ENCODE measurements around the gene SMCO2.
"Not testable (repeated sequence)": the region's sequence is repeated elsewhere in the genome, so short reads cannot be mapped to it uniquely, and the experiment has no call there.

The SMCO2 gene

DNA sequence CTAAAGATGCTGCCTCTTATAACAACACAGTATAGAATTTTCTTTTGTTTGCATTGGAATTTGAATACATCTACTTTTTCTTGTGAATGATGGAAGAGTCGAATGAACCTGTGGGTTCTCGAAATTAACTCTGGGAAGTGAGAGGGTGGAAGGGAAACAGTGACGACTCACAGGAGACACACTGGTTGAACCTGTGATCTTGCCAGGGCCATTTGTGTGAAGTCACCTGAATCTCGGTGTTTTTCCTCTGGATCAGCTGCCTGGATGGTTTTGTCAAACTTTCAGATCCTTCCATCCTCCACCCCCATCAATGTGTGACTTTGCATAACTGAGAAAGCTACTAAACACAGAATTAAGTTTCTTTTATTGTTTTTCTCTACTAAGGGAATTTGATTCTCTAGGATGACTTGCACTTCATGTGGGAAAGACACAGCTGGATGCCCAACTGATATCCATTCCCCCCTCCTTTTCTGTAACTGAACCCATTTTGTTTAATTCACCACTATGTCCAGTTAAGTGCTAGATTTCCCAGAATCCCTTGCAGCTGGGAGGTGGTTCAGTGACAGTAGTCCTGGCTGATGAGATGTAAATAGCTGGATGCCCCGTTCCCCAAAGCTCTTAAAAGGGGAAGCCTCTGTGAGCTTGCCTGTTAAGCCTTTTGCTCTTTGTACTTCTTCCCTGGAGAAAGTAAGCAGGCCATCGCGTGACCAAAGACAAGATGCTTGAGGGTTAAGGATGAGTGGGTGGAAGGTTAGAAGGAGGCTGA, 83.8 kb downstream of the SMCO2 start:
- DNase-seq: no peak

DNA sequence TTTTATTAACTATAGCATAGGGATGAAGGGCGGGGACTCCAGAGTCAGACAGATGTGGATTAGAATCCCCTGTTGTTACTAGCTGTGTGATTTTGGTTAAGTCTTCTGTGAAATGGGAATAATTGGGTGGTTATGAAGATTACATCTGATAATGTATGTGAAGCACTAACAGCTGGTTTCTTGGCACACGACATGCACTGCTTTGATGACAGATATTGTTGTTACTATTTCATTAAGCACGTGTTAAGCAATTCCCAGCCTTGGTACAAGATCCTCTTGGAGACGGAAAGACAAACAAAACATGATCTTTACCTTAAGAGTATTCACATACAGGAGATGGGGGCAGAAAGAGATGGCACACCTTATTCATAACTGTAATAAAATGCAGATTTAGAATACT, 85.4 kb downstream of the SMCO2 start:
- no peak for DNase-seq

DNA sequence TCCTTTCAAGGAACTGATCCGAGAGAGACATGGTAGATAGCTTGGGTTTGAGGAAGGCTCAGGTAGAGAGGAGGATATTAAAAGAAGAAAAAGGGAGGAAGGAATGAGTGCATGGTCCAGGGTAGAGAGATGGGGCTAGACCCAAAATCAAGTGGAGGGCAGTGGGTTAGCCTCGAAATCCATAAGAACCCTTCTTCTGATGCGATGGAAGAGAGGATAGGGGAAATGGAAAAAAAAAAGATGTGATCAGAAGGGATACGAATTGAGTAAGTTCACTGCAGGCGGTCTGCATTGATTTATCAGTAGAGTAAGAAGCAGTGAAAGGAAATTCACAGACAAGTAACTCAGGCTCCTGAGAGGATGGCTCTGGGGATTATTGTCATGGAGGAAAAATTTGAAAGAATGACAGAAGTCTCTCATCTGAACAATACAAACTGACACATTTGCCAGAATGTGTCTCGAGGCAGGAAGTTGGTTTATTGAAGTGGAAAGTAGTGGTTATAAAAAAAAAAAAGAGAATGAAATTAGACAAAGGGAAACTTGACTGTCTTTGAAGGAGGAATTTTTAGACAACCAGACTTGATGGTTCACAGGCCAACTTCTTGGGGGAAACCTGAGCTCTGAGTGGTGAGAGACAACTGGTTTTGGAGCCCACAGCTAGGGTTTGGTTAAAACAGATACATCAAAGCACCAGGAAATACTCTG, 87.7 kb downstream of the SMCO2 start:
- no peak for DNase-seq

DNA sequence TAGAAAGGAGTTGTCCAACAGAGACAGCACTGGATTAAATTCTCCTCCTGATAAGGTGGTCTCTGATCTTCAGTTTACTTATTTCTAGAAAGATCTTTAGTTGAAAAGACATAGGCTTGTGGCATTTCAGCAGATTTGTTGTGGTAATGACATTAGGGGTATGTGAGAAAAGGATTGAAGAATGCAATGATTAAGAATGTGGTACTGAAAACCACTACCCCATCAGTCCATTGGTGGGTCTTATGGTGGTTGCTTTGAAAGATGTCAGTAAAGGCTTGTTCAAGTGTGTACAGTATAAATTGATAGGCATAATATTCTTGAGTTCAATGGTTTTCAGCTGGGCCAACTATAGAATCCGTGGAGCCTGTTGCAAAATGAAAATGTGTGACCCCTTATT, 88.2 kb downstream of the SMCO2 start:
- DNase-seq: no peak

DNA sequence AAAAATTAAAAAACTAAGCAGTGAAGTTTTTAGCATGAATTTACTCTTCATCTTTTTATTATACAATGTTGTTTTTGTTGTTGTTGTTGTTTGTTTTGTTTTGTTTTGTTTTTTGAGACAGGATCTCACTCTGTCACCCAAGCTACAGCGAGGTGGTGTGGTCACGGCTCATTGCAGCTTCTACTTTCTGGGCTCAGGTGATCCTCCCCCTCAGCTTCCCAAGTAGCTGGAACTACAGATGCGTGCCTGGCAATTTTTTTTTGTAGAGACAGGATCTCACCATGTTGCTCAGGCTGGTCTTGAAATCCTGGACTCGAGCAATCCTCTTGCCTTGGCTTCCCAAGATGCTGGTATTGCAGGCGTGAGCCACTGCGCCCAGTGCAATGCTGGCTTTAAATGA, 88.8 kb downstream of the SMCO2 start:
- no peak for DNase-seq

DNA sequence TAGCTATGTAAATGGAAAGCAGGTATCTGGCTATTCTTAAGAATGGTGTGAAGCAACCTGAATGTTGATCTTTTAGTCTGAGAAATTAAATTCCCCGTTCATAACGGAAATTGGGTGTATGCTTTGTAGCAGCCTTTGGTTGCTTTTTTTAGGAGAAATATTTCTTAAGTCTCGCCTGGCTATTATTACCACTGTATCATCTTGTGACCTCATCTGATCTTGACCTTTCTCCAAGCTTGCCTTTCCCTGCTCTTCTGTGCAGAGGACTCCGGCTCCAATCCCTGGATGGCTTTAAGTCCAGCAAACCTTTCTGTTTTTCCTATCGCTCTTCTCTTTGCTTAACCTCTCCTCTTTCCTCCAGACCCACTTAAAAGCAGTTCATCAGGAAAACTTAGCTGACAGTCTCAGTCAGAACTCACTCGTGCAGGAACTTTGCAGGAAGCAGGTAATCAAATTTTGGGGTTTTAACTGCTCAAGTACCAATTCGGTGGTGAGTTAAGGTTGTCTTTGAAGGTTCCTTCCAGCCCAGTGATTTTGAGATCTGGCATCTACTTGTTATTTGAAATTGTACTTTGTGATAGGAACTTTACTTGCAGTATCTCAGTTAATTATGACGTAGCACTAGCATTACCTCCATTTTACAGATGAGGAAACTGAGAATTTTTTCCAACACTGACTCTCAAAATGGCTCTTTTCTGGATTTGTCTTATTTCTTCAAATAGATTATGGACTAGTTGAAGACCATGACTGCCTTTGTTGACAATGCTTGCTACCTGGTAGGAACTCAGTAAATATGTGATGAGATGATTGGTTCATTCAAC, 91.5 kb downstream of the SMCO2 start:
- DNase-seq: no peak

DNA sequence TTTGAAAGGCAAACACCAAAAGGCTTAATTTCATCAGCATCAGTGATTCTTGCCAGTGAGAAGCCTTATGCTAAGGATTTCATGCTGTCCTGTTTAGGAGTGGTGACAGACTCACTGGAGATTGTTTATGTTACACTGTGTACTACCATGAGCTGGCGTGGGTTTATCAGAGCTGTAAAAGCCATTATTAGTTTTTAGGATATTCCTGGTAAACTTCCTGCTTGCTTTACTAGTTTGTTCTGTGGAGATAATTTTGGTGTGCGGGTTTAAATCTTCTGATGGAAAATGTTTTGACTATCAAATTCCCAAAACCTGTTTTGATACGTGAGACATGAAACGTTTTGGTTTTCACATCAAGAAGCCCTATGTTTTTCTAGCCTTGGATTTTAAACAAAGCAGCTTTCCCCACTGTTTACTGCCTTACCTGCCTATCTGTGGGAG, 92.7 kb downstream of the SMCO2 start:
- no peak for DNase-seq

DNA sequence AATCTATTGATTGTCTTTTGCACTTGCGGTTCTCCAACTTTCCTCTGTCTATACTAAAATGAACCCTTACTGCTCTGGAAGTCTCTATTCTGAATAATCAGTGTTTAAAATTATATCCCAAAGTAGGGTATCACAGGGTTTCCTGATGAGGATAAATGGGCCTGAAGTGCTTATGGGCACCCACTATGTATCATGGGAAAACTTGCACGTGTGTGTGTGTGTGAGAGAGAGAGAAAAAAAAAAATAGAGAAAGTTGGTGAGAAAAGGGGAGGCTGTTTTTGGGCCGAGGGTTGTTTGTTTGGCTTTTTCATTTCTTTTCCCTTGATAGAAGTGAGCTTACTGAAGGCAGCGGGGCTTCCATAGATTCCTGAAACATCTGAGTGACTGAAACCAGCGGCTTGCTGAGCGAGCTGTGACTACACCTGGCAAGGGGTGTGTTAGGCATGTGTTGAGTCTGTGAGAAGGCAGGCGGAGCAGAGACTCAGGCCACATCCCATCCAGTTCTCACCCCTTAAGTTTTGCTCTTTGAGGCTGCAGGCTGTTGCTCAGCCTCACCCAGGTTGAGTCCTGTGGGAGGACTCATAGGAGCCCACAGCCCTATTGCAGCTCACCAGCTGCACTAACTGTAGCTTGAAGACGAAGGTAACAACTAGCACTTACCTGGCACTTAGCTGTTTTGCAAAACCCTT, 94.6 kb downstream of the SMCO2 start:
- no peak for DNase-seq

DNA sequence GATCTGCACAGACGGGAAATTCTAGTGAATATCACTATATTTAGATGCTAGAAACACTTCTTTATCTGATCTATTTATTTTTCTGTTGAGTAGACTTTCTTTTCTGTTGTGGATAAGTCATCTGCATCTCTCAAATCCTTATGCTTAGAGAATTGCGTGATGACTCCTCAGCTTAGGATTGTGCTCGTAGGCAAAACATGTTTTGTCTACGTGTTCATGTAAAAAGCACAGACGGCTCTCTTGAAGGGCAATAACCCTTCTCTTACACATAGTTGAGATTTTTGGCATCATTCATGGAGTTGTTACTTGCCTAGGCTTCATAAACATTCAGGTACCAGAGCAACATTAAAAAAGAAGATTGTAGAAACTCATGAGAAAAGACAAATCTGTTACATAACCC, 96.1 kb downstream of the SMCO2 start:
- DNase-seq: no peak

DNA sequence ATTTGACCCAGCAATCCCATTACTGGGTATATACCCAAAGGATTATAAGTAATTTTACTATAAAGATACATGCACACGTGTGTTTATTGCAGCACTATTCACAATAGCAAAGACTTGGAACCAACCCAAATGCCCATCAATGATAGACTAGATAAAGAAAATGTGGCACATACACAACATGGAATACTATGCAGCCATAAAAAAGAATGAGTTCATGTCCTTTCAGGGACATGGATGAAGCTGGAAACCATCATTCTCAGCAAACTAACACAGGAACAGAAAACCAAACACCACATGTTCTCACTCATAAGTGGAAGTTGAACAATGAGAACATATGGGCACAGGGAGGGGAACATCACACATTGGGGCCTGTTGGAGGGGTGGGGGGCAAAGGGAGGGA, 98.3 kb downstream of the SMCO2 start:
- not testable (repeated sequence) for DNase-seq

DNA sequence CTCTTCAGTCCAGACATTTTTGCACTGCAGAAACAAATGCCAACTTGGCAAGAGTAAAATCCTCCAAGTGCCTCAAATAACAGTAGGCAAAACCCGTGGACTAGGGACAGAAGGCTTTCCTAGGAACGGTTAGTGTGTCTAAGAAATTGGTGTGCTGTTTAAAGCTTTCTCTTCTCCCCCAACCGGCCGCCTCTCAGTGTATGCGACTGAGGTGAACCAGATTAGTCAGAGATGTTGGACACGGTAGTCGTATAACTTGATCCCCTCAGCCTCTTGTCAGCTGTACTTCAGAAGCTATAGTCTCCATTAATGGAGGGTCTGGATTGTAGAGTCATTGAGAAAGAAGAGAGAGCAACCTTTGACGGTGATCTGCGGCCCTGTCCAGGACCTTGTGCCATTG, 99.1 kb downstream of the SMCO2 start:
- no peak for DNase-seq

DNA sequence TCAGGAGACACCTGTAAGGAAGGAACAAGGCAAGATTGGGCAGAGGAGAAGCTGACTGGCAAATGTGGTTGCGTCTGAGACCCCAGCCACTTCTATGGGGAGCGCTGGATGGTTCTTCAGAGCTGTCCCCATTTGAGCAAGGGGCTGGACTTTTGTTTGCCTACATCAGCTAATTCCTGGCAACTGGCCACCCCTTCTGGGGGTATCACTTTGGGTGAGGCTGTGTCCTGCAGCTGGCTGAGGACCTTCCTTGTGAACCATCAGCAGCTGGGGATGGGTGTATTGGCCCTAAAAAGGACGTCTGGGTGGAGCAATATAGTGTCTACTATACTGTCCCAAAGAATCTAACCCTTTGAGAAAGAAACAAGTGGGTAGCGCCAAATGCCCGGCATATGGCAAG, 101.1 kb downstream of the SMCO2 start:
- no peak for DNase-seq

DNA sequence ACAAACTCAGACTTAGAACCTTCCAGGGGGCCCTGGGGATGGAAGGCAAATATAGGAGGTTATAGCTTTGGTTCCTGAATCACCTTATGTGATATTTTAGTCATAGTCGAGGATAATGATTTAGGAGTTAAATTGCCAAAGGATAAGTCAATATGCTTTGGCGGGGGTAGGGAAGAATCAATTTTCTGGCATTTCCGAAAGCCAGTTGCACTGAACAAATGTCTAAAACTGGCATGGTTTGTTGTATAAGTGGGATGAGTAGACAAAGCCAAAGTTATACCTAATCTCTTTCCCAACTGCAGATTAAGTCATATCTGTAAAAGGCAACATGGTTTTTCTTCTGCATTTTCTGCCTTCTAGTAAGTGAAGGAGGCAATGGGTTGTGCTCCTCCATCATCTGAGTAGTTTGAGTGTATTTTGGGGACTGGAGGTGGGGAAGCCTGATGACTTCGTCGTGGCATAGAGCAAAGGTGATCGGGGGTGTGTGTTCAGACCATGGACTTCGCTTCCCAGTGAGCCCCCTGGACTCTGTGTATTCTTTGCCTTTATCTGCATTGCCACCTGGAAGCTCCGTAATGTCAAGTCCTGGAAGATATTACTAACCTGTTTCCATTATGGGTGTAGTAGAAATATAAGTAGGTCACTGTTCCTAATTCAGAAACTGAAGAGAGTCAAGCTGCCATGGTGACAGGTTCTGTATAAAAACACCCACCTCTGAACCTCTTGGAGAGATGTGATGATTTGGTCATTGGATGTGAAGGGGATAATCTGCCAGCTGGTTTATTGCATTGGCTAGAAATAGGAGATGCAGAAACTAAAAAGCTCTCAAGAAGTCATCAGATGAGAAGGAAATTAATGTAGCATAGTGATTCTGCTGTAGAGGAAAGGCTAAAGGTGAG, 102.0 kb downstream of the SMCO2 start:
- no peak for DNase-seq

DNA sequence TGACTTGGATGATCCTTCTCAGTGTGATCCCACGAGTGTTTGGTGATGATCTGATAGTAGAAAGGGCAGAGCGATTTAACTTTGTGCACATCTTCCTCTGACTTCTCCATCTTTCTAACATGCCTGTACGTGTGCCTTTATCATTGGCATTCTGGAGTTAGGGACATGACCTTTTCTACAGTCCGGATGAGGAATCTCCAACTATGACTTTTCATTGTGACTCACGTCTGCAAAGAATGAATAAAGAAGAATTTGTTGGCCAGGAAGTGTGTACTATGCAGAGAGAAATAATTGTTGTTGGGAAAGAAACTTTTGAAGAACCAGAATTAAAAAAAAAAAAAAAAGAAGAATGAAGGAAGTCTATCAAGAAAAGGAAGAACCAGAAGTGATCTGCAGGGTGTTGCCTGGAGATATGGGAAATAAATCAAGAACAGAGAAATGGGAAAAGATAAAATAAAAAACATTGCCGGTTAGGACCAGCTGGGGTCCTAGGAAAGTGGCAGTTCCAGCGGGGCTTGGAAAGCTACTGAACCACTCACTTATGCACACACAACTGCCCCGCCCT, 102.8 kb downstream of the SMCO2 start:
- no peak for DNase-seq

DNA sequence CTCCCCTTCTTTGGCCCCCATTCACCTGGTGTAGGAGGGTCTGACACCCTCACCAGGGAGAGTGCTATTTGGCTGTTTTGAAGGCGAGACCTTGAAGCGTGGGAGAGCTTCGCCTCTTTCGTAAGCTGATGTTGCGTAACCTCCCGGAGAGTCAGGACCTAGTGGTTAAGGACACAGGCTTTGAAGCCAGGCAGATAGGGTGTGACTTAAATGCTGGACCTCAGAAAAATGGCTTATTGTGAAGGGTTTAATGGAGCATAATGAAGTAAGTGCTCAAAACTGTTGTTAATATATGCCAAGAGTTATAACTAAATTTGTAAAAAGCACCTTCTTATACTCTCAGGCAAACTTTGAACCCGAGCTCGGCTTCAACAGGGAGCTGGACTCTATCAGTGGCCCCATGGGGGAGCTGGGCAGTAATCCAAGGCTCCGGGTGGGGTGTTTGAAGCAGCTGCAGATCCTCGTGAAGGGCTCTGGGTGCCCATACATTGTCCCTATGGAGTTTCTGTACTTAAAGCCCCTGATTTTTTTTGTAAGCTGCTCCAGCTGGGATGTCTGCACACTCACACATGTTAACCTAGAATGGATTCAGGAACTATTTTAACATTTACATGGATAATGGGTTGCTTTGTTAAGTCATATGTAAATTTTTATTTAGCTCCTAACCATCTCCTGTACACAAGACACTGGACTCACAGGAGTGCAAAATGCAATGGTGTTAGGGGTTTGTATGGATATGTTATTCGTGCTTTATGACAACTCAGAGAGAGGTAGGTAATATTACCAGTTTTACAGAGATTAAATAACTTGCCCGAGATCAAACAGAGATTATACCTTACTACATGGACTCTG, 103.5 kb downstream of the SMCO2 start:
- no peak for DNase-seq

DNA sequence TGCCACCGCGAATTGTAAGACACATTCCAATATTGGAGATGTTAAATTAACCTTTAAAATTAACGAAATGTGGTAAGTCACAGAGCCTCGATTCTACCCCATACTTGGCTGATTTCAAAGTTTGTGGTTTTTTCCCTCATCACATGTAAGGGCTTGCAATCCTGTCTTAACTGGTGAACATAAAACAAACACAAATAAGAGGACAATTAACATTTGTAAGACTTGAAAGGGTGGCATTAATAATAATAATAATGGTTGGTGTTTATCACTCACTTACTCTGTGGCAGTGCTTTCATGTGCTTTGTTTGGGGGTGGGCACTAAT, 104.1 kb downstream of the SMCO2 start:
- DNase-seq: no peak

DNA sequence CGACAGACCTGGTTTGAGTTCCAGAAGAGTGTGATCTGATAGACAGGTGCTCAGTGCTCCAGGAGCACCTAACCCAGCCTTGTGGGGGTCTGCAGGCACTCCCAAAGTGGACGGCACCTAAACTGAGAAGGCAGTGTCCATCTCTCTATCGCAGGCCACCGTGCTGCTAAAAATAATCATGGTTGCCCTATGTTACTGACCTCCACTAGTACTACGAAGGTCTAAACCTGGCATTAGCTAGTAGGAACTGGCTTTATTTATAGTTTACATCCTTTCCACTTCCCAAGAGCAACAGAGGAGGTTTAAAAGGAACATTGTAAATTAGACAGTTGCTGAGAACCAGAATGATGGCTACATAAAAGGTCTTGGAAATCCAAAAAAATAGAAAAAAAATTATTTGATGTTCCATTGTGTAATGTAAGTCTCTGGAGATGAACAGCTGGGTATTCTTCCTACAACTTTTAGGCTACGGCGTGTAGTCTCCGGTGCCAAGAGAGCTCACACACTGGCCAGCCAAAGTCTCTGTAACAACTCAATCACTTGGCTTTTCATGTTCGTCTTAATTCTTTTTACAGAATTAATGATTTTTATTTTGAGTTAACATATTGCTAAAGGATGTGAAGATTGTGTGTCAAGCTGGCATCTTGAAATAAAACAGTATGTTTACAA, 104.8 kb downstream of the SMCO2 start:
- DNase-seq: no peak
